OCI-LY7 (cell line): ENCODE results near the gene PITPNC1. TPM values are rescaled to one million over a fixed set of nuclear protein-coding genes. Genes with fewer than 3 reads are reported as not detected.

Experiments used
- BruUV-seq: library from RNA; stranded (reverse); fragments of 400-500 nt; replicated peaks from 2 replicates; lab custom pipeline; 2021; lab: Mats Ljungman, UMichigan
- CTCF ChIA-PET: fragments of 300-600 bp; sonication (Branson Sonifier 250); formaldehyde crosslinking; loops from one replicate; lab custom pipeline; 2022; ENCODE audit warnings: antibody characterized with exemption; ENCODE audit not compliant: unreplicated experiment; lab: Charles Lee
- POLR2A ChIA-PET: fragments of 300-600 bp; sonication (Branson Sonifier 250); formaldehyde crosslinking; loops from one replicate; lab custom pipeline; 2022; ENCODE audit warnings: antibody characterized with exemption; lab: Charles Lee
- DNase-seq: peaks from one replicate; pipeline ENCODE4 v3.0.0-alpha.2; 2015; ENCODE audit warnings: low spot score
- H2AFZ ChIP-seq: fragments of 200-600 bp; sonication (generic), shearing (Covaris generic); 2 replicates; pipeline ENCODE4 v1.6.1; 2014; ENCODE audit warnings: mild to moderate bottlenecking, antibody characterized with exemption, low read length, moderate library complexity
- H3K27ac ChIP-seq: fragments of 200-600 bp; sonication (generic); 2 replicates; pipeline ENCODE4 v1.5.1; 2014; ENCODE audit warnings: mixed run types, low read depth, mild to moderate bottlenecking, moderate library complexity, low read length, inconsistent platforms; ENCODE audit not compliant: poor library complexity, severe bottlenecking
- H3K36me3 ChIP-seq: fragments of 200-600 bp; sonication (generic); 2 replicates; pipeline ENCODE4 v1.6.1; 2014; ENCODE audit warnings: mild to moderate bottlenecking, antibody characterized with exemption, low read length, moderate library complexity, mixed read lengths; ENCODE audit not compliant: insufficient read depth
- H3K4me1 ChIP-seq: fragments of 200-600 bp; sonication (generic); 2 replicates; pipeline ENCODE4 v1.5.1; 2014; ENCODE audit warnings: mild to moderate bottlenecking, low read length; ENCODE audit not compliant: insufficient read depth, poor library complexity, severe bottlenecking
- H3K4me2 ChIP-seq: fragments of 200-600 bp; sonication (generic); 2 replicates; pipeline ENCODE4 v1.6.1; 2014; ENCODE audit warnings: mild to moderate bottlenecking, low read length
- H3K4me3 ChIP-seq: fragments of 200-600 bp; sonication (generic); 2 replicates; pipeline ENCODE4 v1.5.1; 2014; ENCODE audit warnings: mild to moderate bottlenecking, low read depth, low read length; ENCODE audit not compliant: poor library complexity, severe bottlenecking
- H3K79me2 ChIP-seq: fragments of 200-600 bp; sonication (generic); 2 replicates; pipeline ENCODE4 v1.6.1; 2016; ENCODE audit warnings: low read depth, mild to moderate bottlenecking, low read length, moderate library complexity, mixed read lengths; ENCODE audit not compliant: insufficient read depth
- H3K9me2 ChIP-seq: fragments of 200-600 bp; sonication (generic); 2 replicates; pipeline ENCODE4 v1.6.1; 2016; ENCODE audit warnings: mild to moderate bottlenecking, low read length, mixed read lengths; ENCODE audit not compliant: insufficient read depth
- H3K9me3 ChIP-seq: fragments of 200-600 bp; sonication (generic); 2 replicates; pipeline ENCODE4 v1.6.1; 2014; ENCODE audit warnings: mild to moderate bottlenecking, mixed run types, low read length, mixed read lengths
- H4K20me1 ChIP-seq: fragments of 200-600 bp; sonication (generic); 2 replicates; pipeline ENCODE4 v1.6.1; 2014; ENCODE audit warnings: mild to moderate bottlenecking, antibody characterized with exemption, low read length, moderate library complexity, mixed read lengths; ENCODE audit not compliant: insufficient read depth
- CTCF ChIP-seq: fragments of 200-600 bp; sonication (generic); conservative IDR thresholded peaks from 2 replicates; pipeline ENCODE4 v1.5.1; 2014; ENCODE audit warnings: mild to moderate bottlenecking, antibody characterized with exemption, low read length, moderate library complexity, mixed read lengths
- EZH2phosphoT487 ChIP-seq: fragments of 200-600 bp; sonication (generic); IDR thresholded peaks from 2 replicates; pipeline ENCODE4 v1.6.1; 2018; ENCODE audit warnings: low read depth, borderline replicate concordance, mild to moderate bottlenecking, mixed run types, antibody characterized with exemption, low read length, moderate library complexity, mixed read lengths
- intact Hi-C: fragments of 100-400 bp; cut with micrococcal nuclease; formaldehyde crosslinking; loops from one replicate; pipeline ENCODE4 v1.10.0; 2022; ENCODE audit not compliant: unreplicated experiment
- total RNA-seq, 2 experiments: library from RNA; depleted of rRNA in 1 of 2; stranded (reverse); fragments of >200 nt in 1 of 2; shearing (Covaris generic) in 1 of 2; gene quantifications; 2 replicates each; pipeline ENCODE4 v1.2.3, GENCODE V29; 2014 to 2022

Gene PITPNC1
- total RNA-seq, 2 experiments from 2014 or later = 14.3 to 21.1 TPM

- TF ChIP-seq EZH2phosphoT487 (no peak), CTCF (no peak)
- Histone ChIP-seq H3K79me2 (peaks cover 4% of the 10 kb centered on the region; the same call in 1 of the 2 replicates), H4K20me1 (no peaks in the 10 kb centered on the region), H3K36me3 (no peaks in the 10 kb centered on the region), H3K4me2 (no peak overlapping the region), H2AFZ (no peak overlapping the region), H3K9me3 (no peaks in the 10 kb centered on the region), H3K4me3 (no peak overlapping the region), H3K27ac (no peak overlapping the region), H3K9me2 (no peaks in the 10 kb centered on the region), H3K4me1 (peaks cover 23% of the 10 kb centered on the region)
- POLR2A ChIA-PET = interaction anchor here (0.7 to 0.9 kb wide), 2 partner anchors 11 to 30 kb away, joined by 4 read pairs; no protein-coding TSS in a partner anchor
- no peak for DNase-seq
- CTCF ChIA-PET = no interaction called here
- intact Hi-C loops = no loop called here
- no TSS peak for BruUV-seq
Observed at GRCh38 chr17:67436233-67436632, 59.2 kb downstream of the PITPNC1 start.

GRCh38 chr17:67438667-67439066, 61.6 kb downstream of the PITPNC1 start:
- intact Hi-C loops = no loop called here
- H3K4me1 ChIP-seq = peaks cover 28% of the 10 kb centered on the region
- DNase-seq = no peak

More at GRCh38 chr17:67438667-67439066, 61.6 kb downstream of the PITPNC1 start:
- H3K9me3 ChIP-seq = no peaks in the 10 kb centered on the region
- H2AFZ ChIP-seq = no peak overlapping the region
- TF ChIP-seq CTCF (no peak), EZH2phosphoT487 (no peak)
- no peak overlapping the region for H3K4me3 ChIP-seq
- no peaks in the 10 kb centered on the region for H4K20me1 ChIP-seq
- no peak overlapping the region for H3K27ac ChIP-seq
- no peaks in the 10 kb centered on the region for H3K36me3 ChIP-seq
- peaks cover 4% of the 10 kb centered on the region; the same call in 1 of the 2 replicates for H3K79me2 ChIP-seq
- H3K9me2 ChIP-seq = no peaks in the 10 kb centered on the region
- CTCF ChIA-PET = no interaction called here
- no TSS peak for BruUV-seq
- H3K4me2 ChIP-seq = no peak overlapping the region
- POLR2A ChIA-PET = no interaction called here
